K562 (cell line): ENCODE results near the gene AK5.

Experiments
- HDAC8 ChIP-seq: fragments of 450-650 bp; IDR thresholded peaks from 2 replicates; pipeline ENCODE4 v1.6.1; 2016; ENCODE audit warnings: mild to moderate bottlenecking, missing genetic modification characterization, moderate library complexity, missing compliant biosample characterization
- POLR2A ChIP-seq: fragments of 450-650 bp; conservative IDR thresholded peaks from 2 replicates; pipeline ENCODE4 v1.6.1; 2016
- SREBF2 ChIP-seq: sonication (generic); formaldehyde crosslinking; IDR thresholded peaks from 2 replicates; pipeline ENCODE4 v1.4.0; 2020; ENCODE audit warnings: mild to moderate bottlenecking, missing genetic modification reagents
- SRSF3 ChIP-seq: fragments of 200-400 bp; formaldehyde crosslinking; IDR thresholded peaks from 2 replicates; pipeline ENCODE4 v1.6.1; 2016; ENCODE audit warnings: mild to moderate bottlenecking, low read length, moderate library complexity; ENCODE audit not compliant: insufficient read depth
- ZFP36 ChIP-seq: fragments of 150-350 bp; IDR thresholded peaks from 2 replicates; pipeline ENCODE4 v1.6.1; 2018; ENCODE audit warnings: low read length, low read depth; ENCODE audit not compliant: partially characterized antibody

DNA sequence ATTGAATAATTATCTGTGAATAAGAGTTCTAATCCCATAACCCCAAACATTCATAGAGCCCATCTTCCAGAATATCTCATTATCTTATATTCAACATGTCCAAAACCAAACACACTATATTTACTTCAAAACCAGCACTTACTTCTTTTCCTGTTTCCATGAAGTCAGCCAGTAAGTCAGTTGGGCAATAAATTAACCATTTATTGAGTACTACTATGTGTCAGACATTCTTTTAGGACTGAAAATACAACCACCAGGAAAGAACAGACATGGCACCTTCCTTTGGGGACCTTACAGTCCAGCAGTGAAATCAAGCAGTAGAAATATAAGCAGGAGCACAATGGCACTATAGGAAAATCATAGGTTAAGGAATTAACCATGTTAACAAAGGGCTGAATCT, 8.8 kb downstream of the AK5 start:
- TF ChIP-seq SREBF2 (no peak), HDAC8 (tag) (no peak), POLR2A (no peak), SRSF3 (no peak), ZFP36 (no peak)
